HepG2 (cell line): ENCODE measurements around the gene NELFCD. TPM values are rescaled to one million over a fixed set of nuclear protein-coding genes. Genes with fewer than 3 reads are reported as not detected.
A peak's percentile ranks its signal among the peaks of the same experiment; 100 is the strongest.

ENCODE experiments used
- ATAC-seq: fragments of 200-7000 bp; cut with Tn5 transposase; 3 replicates; pipeline ENCODE4 v1.9.1; 2020; ENCODE audit warnings: mild to moderate bottlenecking, moderate library complexity
- BruUV-seq: library from RNA; stranded (reverse); fragments of 400-500 nt; replicated peaks from 2 replicates; lab custom pipeline; 2021; lab: Mats Ljungman, UMichigan
- CTCF ChIA-PET: fragments of 300-600 bp; formaldehyde crosslinking; extraction: SDS; loops from one replicate; lab custom pipeline; 2021; ENCODE audit warnings: low total read pairs, inconsistent platforms, low intra/inter-chr PET ratio; lab: Yijun Ruan, JAX
- POLR2A ChIA-PET: fragments of 350-600 bp; sonication (Branson Sonifier 250); formaldehyde crosslinking; loops from one replicate; lab custom pipeline; 2020; ENCODE audit warnings: antibody characterized with exemption, inconsistent platforms; lab: Yijun Ruan, JAX
- DNase-seq: peaks from one replicate; pipeline ENCODE4 v3.0.0-alpha.2; 2015; ENCODE audit warnings: low spot score
- FAIRE-seq: peaks from 3 replicates; lab custom pipeline; 2011; peaks lifted over from hg19 to GRCh38; lab: Jason Lieb, UNC
- H2AFZ ChIP-seq: one replicate; pipeline ENCODE4 v1.6.1; 2011; ENCODE audit warnings: low read length, inconsistent platforms
- H3K27ac ChIP-seq: fragments of 300-600 bp; 3 replicates; pipeline ENCODE4 v1.8.0; 2011; ENCODE audit warnings: mixed run types, mild to moderate bottlenecking, mixed read lengths, low read length, inconsistent platforms; ENCODE audit not compliant: insufficient read depth; ENCODE audit errors: extremely low read length
- H3K27me3 ChIP-seq, 2 experiments: fragments of 200-600 bp in 1 of 2; 2 replicates in 1 of 2; 3 replicates in 1 of 2; pipeline versions ENCODE4 v1.6.0 to v1.8.0; 2011; ENCODE audit warnings: low read length in 2 of 2, mild to moderate bottlenecking in 2 of 2, moderate library complexity in 2 of 2, inconsistent platforms in 1 of 2; ENCODE audit not compliant: insufficient read depth in 2 of 2, control insufficient read depth in 1 of 2
- H3K36me3 ChIP-seq, 2 experiments: fragments of 200-600 bp in 1 of 2; replicated peaks in 1 of 2; 2 replicates in 1 of 2; 3 replicates in 1 of 2; pipeline versions ENCODE4 v1.5.1 to v1.8.0; 2011; ENCODE audit warnings: low read length in 2 of 2, inconsistent platforms in 1 of 2; ENCODE audit not compliant: insufficient read depth in 2 of 2, control insufficient read depth in 1 of 2
- H3K4me1 ChIP-seq: 2 replicates; pipeline ENCODE4 v1.5.1; 2012; ENCODE audit warnings: low read length, inconsistent platforms; ENCODE audit not compliant: insufficient read depth
- H3K4me2 ChIP-seq: 2 replicates; pipeline ENCODE4 v1.6.0; 2011; ENCODE audit warnings: low read depth, low read length, inconsistent platforms
- H3K4me3 ChIP-seq, 3 experiments: fragments of 200-600 bp in 1 of 3; sonication (generic), shearing (Covaris generic) in 1 of 3; replicated peaks in 1 of 3; 2 replicates each; pipeline ENCODE4 v1.5.1; 2011 to 2016; ENCODE audit warnings: low read length in 3 of 3, inconsistent platforms in 2 of 3, low read depth in 2 of 3, mild to moderate bottlenecking in 2 of 3, control low read depth in 1 of 3, mixed read lengths in 1 of 3; ENCODE audit not compliant: insufficient read depth in 1 of 3
- H3K79me2 ChIP-seq: one replicate; pipeline ENCODE4 v1.6.1; 2011; ENCODE audit warnings: low read length, inconsistent platforms; ENCODE audit not compliant: insufficient read depth
- H3K9ac ChIP-seq: 2 replicates; pipeline ENCODE4 v1.6.0; 2011; ENCODE audit warnings: mild to moderate bottlenecking, low read depth, low read length, inconsistent platforms; ENCODE audit not compliant: insufficient read depth
- H3K9me3 ChIP-seq: 2 replicates; pipeline ENCODE4 v1.5.1; 2012; ENCODE audit warnings: mild to moderate bottlenecking, low read length
- H4K20me1 ChIP-seq: 2 replicates; pipeline ENCODE4 v1.6.0; 2011; ENCODE audit warnings: inconsistent platforms, mild to moderate bottlenecking, low read length, moderate library complexity; ENCODE audit not compliant: insufficient read depth
- CEBPB ChIP-seq: IDR thresholded peaks from 2 replicates; pipeline ENCODE4 v1.6.1; 2011; ENCODE audit warnings: low read depth, low read length, improper control_type of control experiment, borderline replicate concordance
- HMG20A ChIP-seq: IDR thresholded peaks from 2 replicates; pipeline ENCODE4 v1.6.1; 2016; ENCODE audit warnings: borderline replicate concordance
- MEF2D ChIP-seq: sonication (generic); formaldehyde crosslinking; IDR thresholded peaks from 2 replicates; pipeline ENCODE4 v1.5.1; 2020; ENCODE audit warnings: mild to moderate bottlenecking, missing genetic modification reagents
- NCOA5 ChIP-seq: sonication (generic); formaldehyde crosslinking; IDR thresholded peaks from 2 replicates; pipeline ENCODE4 v1.4.0; 2020; ENCODE audit warnings: missing genetic modification reagents
- NFIC ChIP-seq: IDR thresholded peaks from 2 replicates; pipeline ENCODE4 v1.6.1; 2012; ENCODE audit warnings: mild to moderate bottlenecking, low read length, inconsistent platforms
- ZNF598 ChIP-seq: sonication (generic); formaldehyde crosslinking; IDR thresholded peaks from 2 replicates; pipeline ENCODE4 v1.5.1; 2020; ENCODE audit warnings: mild to moderate bottlenecking, missing genetic modification reagents, borderline replicate concordance
- ZNF749 ChIP-seq: sonication (generic); formaldehyde crosslinking; IDR thresholded peaks from 2 replicates; pipeline ENCODE4 v1.8.0; 2022; ENCODE audit warnings: mild to moderate bottlenecking, missing genetic modification reagents, moderate library complexity, borderline replicate concordance
- ZNF773 ChIP-seq: sonication (generic); formaldehyde crosslinking; IDR thresholded peaks from 2 replicates; pipeline ENCODE4 v1.4.0; 2020; ENCODE audit warnings: missing genetic modification reagents, borderline replicate concordance
- WGBS: methylation state at CpG from one replicate; pipeline ENCODE4 v1.1.6; 2017; ENCODE audit warnings: low lambda C conversion rate; 5-methylcytosine and 5-hydroxymethylcytosine counted together
- in situ Hi-C: cut with HindIII; loops from 2 replicates; pipeline ENCODE4 v1.10.0; 2017; ENCODE audit warnings: low pct_unique_long_range_greater_than_20kb; ENCODE audit not compliant: extremely low pct_ligation_motif_present
- intact Hi-C: fragments of 100-400 bp; cut with micrococcal nuclease; formaldehyde crosslinking; loops from one replicate; pipeline ENCODE4 v1.10.0; 2022; ENCODE audit not compliant: unreplicated experiment
- polyA plus RNA-seq, 8 experiments: library from polyadenylated mRNA; depleted of rRNA in 3 of 8; stranded (reverse) in 7 of 8; unstranded in 1 of 8; fragments of >200 nt; fragmentation: Illumina TruSeq in 4 of 8; extraction: Trizol in 4 of 8; gene quantifications; 2 replicates each; pipeline versions ENCODE4 v1.2.1 to v1.2.3, GENCODE V29; 2011 to 2016; ENCODE audit warnings: low read depth in 4 of 8, missing spikeins in 1 of 8, mixed read lengths in 1 of 8; ENCODE audit not compliant: insufficient read depth in 1 of 8
- total RNA-seq, 5 experiments: library from RNA; depleted of rRNA; stranded (reverse); fragments of >200 nt; fragmentation: Illumina TruSeq; extraction: Trizol; gene quantifications; 2 replicates each; pipeline ENCODE4 v1.2.3, GENCODE V29; 2016; ENCODE audit warnings: low read depth in 1 of 5
- TF ChIP-seq, protein P1 (sequence below): sonication (generic); formaldehyde crosslinking; IDR thresholded peaks from 2 replicates; pipeline ENCODE4 v1.4.0; 2020; ENCODE audit warnings: missing genetic modification reagents, borderline replicate concordance
- TF ChIP-seq, protein P2 (sequence below), 2 experiments: fragments of 450-650 bp in 1 of 2; sonication (generic) in 1 of 2; formaldehyde crosslinking; IDR thresholded peaks; 2 replicates each; pipeline versions ENCODE4 v1.5.0 to v1.8.0; 2020 to 2022; ENCODE audit warnings: mild to moderate bottlenecking in 1 of 2, missing genetic modification reagents in 1 of 2
- TF ChIP-seq, protein P3 (sequence below): sonication (generic); formaldehyde crosslinking; IDR thresholded peaks from 2 replicates; pipeline ENCODE4 v1.8.0; 2022; ENCODE audit warnings: missing genetic modification reagents, mild to moderate bottlenecking, borderline replicate concordance
- TF ChIP-seq, protein P4 (sequence below): conservative IDR thresholded peaks from 2 replicates; pipeline ENCODE4 v1.6.1; 2018; ENCODE audit warnings: missing genetic modification reagents
- TF ChIP-seq, protein P5 (sequence below): sonication (generic); formaldehyde crosslinking; IDR thresholded peaks from 2 replicates; pipeline ENCODE4 v1.4.0; 2020; ENCODE audit warnings: missing genetic modification reagents, borderline replicate concordance

The NELFCD gene
- total and polyA plus RNA-seq, 2 of the 13 experiments (the other 11 are each of a cell fraction or from before 2014, with no cell fraction given) = 159 to 203 TPM

DNA sequence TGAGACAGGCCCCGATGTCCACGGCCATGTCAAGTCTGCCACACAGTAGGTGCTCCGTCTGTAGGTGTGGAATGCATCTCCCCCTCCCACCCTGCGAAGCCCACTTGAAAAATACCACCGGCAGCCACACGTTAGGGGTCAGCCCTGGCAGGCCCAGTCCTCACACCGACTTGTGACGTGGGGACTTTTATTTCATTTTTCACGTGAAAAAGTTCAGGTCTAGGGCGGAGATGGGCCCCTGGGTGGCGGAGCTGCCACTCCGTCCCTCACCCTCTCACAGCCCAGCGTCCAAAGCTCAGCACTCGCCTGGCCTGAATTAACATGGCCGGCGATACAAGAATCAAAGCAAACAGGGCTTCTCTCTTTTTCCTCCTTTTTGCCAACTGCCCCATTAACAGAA, 34.4 kb downstream of the NELFCD start (continued):
- TF ChIP-seq, protein P1, sequence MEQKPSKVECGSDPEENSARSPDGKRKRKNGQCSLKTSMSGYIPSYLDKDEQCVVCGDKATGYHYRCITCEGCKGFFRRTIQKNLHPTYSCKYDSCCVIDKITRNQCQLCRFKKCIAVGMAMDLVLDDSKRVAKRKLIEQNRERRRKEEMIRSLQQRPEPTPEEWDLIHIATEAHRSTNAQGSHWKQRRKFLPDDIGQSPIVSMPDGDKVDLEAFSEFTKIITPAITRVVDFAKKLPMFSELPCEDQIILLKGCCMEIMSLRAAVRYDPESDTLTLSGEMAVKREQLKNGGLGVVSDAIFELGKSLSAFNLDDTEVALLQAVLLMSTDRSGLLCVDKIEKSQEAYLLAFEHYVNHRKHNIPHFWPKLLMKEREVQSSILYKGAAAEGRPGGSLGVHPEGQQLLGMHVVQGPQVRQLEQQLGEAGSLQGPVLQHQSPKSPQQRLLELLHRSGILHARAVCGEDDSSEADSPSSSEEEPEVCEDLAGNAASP (CRISPR knock-in tag) = no peak
- no peak for TF ChIP-seq NCOA5

DNA sequence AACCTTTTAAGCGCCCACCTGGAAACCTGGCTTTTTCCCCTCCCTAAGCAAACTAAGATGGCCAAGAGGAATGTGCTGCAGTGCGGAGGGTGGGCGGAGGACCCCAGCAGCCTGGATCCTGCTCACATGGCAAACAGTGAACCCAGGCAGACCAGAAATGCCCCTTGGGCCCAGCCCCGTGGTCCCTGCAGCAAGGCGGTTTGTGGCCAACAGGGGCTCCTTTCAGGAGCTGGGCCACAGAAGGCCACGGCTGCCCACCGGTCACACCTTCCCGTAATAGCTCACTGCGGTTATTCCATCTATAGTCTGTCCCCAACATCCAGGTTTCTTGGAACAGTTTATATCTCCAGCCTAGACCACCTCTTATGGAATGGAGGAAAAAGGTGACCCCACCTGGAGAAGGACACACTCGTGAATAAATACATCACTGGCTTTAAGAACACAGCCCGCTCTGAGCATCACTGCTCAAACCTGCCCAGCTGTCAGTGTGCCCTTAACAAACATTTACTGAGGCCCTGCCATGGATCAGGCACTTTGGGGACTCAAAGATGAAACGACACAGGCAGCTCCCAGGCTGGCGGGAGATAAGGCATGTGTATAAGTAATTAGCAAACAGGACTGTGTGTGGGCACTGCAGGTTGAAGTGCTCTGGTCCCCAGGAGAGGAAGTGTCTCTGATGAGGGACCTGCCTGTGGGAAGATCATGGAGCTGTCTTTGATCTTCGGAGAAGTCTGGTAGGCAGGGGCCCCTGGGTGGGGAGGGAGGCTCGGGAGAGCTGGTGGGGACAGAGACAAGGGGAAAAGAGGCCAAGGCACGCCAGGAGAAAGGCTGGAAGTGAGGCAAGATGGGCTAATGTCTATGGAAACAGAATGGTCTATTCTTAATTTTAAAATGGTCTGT, 35.0 kb downstream of the NELFCD start:
- 25% methylated on average over 15 of the region's 16 CpGs for WGBS
- Histone ChIP-seq H3K27me3 (no peaks in the 10 kb centered on the region), H3K4me1 (peaks cover 83% of the 10 kb centered on the region), H3K36me3 (no peaks in the 10 kb centered on the region; a peak in 1 of 5 replicates), H4K20me1 (no peaks in the 10 kb centered on the region), H3K9me3 (no peaks in the 10 kb centered on the region), H3K9ac (0 out of 2 replicates have a peak overlapping the region, but pooled peaks have one; percentile 19), H2AFZ (no peak overlapping the region), H3K4me3 (peak overlapping the region in 2 of 3 experiments; percentile 16 to 51; a peak in 4 of 6 replicates), H3K79me2 (peaks cover 15% of the 10 kb centered on the region), H3K4me2 (peak overlapping the region; percentile 66), H3K27ac (peak overlapping the region; percentile 42)
- no TSS peak for BruUV-seq
- intact Hi-C loops (loop anchor here (1.0 to 5.0 kb wide), 3 partner anchors 11 to 34 kb away; partner anchors contain the start of genes ATP5F1E and NELFCD), in situ Hi-C loops (no loop called here)
- POLR2A ChIA-PET = interaction anchor here (0.7 to 7.7 kb wide), 8 partner anchors 9 to 34 kb away, joined by 3 to 61 read pairs (median 9); partner anchors contain the start of genes ATP5F1E and NELFCD
- DNase-seq (peak; percentile 97), FAIRE-seq (peak; percentile 91), ATAC-seq (peak; percentile 86)
- CTCF ChIA-PET = no interaction called here
- TF ChIP-seq ZNF749 = no peak
- peak; percentile 83; the same call in 1 of the 2 replicates for TF ChIP-seq NFIC
- no peak for TF ChIP-seq ZNF773 (CRISPR knock-in tag)
- TF ChIP-seq, protein P2, sequence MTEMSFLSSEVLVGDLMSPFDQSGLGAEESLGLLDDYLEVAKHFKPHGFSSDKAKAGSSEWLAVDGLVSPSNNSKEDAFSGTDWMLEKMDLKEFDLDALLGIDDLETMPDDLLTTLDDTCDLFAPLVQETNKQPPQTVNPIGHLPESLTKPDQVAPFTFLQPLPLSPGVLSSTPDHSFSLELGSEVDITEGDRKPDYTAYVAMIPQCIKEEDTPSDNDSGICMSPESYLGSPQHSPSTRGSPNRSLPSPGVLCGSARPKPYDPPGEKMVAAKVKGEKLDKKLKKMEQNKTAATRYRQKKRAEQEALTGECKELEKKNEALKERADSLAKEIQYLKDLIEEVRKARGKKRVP (CRISPR knock-in tag; IDR thresholded peaks at IDR 0.05) = no peak
- TF ChIP-seq MEF2D (CRISPR knock-in tag) = peak; percentile 87
- no peak for TF ChIP-seq HMG20A (CRISPR knock-in tag)
- TF ChIP-seq, protein P3, sequence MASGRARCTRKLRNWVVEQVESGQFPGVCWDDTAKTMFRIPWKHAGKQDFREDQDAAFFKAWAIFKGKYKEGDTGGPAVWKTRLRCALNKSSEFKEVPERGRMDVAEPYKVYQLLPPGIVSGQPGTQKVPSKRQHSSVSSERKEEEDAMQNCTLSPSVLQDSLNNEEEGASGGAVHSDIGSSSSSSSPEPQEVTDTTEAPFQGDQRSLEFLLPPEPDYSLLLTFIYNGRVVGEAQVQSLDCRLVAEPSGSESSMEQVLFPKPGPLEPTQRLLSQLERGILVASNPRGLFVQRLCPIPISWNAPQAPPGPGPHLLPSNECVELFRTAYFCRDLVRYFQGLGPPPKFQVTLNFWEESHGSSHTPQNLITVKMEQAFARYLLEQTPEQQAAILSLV (CRISPR knock-in tag) = no peak
- TF ChIP-seq CEBPB = no peak
- TF ChIP-seq, protein P4, sequence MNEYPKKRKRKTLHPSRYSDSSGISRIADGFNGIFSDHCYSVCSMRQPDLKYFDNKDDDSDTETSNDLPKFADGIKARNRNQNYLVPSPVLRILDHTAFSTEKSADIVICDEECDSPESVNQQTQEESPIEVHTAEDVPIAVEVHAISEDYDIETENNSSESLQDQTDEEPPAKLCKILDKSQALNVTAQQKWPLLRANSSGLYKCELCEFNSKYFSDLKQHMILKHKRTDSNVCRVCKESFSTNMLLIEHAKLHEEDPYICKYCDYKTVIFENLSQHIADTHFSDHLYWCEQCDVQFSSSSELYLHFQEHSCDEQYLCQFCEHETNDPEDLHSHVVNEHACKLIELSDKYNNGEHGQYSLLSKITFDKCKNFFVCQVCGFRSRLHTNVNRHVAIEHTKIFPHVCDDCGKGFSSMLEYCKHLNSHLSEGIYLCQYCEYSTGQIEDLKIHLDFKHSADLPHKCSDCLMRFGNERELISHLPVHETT (CRISPR knock-in tag) = peak; percentile 40; the same call in 1 of the 2 replicates
- TF ChIP-seq, protein P5, sequence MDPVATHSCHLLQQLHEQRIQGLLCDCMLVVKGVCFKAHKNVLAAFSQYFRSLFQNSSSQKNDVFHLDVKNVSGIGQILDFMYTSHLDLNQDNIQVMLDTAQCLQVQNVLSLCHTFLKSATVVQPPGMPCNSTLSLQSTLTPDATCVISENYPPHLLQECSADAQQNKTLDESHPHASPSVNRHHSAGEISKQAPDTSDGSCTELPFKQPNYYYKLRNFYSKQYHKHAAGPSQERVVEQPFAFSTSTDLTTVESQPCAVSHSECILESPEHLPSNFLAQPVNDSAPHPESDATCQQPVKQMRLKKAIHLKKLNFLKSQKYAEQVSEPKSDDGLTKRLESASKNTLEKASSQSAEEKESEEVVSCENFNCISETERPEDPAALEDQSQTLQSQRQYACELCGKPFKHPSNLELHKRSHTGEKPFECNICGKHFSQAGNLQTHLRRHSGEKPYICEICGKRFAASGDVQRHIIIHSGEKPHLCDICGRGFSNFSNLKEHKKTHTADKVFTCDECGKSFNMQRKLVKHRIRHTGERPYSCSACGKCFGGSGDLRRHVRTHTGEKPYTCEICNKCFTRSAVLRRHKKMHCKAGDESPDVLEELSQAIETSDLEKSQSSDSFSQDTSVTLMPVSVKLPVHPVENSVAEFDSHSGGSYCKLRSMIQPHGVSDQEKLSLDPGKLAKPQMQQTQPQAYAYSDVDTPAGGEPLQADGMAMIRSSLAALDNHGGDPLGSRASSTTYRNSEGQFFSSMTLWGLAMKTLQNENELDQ = peak; percentile 83; the same call in 1 of the 2 replicates
- no peak for TF ChIP-seq ZNF598 (CRISPR knock-in tag)
